ENCODE results near the gene KCNMB1.

KCNMB1 gene

DNA sequence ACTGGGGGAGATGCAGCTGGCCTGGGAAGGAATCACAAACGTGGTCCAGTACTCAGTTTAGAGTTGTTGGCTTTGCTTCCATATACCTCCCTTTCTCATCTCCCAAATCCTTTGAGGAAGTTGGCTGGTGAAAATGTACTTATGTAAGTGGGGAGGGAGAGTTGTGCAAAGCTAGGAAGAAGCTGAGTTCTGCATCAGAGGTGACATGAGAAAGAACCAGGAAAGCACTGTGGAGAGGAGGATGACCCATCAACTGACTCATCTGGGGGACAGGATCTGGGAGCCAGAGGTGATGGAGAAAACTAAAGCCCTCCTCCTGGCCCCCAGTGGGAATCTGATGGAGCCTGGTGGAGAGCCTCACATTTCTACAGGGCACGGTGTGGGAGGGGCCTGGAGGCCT is 16.2 kb downstream of the KCNMB1 start:
- no peak for DNase-seq

DNA sequence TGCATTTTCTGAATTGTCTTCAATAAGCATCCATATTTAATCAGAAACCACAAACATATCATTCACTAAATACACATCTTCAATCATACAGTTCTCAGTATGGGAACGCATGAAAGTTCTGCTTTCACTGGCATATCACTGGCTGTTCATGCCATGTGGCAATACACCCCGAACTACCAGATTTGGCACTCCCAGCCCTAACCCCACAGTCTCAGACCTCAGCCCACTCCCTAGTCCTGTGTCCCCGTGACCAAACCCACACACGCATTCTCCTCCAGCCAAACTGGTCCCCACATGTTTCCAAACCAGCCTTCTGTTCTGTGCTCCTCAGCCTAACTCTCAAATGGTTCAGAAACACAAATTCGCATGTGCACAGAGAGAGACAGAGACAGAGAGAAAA is 20.6 kb downstream of the KCNMB1 start:
- DNase-seq, result no peak

DNA sequence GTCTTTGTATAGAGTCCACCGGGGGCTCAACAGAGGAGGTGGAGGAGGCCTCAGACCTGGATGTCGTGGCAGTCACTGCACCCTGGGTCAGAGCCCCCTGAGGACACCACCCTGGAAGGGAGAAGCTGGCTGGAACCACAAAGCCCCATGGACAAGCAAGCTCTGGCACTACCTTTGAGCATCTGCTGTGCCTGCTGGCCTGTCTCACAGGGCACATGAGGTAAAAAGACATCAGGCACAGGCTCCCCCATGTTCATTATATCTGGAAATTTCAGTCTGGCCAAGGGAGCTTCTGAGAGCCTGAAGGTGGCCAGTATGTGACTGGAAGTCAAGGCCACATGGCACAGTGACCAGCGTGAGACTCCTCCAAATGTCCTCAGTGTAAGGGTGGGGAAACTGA is 22.9 kb downstream of the KCNMB1 start:
- no peak for DNase-seq

DNA sequence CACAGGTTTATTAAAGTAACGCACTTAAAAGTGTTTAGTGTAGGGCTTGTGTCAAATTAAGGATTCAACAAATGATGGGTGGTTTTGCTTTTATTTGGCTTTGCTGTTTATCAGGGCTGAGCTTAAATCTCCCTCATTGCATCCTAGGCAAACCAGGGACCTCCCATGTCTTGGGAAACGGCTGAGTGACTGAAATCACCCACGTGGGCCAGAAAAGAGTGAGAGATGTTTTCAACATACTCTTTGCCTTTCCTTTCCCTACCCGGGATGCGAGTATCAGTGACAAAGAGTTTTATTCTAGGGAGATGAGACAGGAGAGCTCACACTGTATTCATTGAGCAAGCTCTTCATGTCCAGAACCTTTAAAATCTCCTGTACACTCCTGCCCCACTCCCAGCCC is 23.3 kb downstream of the KCNMB1 start:
- DNase-seq, result no peak

DNA sequence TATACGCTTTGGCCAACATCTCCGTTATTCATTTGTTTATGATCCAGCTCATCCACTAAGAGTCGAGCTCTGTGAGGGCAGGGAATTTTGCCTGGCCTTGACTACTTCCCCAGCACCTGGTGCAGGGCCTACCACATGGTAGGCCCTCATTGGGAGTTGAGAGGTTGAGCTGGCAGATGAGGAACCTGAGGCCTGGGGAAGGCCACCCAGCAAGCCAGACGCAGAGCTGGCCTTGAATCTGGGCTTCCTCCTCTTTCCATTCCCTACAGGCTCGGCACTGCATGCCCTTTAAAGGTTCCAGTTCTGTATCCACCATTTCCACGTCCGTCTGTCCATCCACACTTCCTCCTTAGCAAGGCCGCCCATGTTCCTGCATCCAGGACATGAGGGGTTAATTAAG is 24.2 kb downstream of the KCNMB1 start:
- no peak for DNase-seq

DNA sequence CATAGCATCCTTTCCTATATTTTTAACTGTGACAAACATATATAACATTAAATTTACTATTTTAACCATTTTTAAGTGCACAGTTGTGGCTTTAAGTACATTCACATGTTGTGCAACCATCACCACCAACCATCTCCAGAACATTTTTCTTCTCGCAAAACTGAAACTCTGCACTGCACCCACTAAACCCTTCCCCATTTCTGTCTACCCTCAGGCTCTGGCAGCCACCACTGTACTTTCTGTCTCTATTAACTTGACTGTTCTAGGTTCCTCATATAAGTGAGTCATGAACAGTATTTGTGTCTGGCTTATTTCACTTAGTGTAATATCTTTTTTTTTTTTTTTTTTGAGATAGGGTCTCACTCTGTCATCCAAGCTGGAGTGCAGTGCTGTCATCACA is 25.5 kb downstream of the KCNMB1 start:
- DNase-seq, result no peak

DNA sequence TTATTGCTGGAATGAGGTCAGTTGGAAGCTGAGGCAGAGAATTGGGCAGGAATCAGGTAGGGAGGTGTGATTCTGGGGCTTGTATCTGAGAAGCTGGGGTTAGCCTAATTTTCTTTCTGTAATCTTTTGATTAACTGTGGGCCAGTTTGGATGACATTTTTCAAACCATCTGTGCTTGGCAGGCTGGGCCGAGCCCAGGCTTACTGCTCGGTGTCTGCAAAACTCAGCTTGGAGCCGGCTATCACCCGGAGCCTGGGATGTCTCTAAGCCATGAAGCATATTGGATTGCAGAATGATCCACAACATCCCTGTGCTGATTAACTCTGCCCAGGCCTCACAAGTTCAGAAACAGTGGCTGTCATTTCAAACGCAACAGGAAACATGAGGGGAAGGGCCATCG is 26.5 kb downstream of the KCNMB1 start:
- no peak for DNase-seq

DNA sequence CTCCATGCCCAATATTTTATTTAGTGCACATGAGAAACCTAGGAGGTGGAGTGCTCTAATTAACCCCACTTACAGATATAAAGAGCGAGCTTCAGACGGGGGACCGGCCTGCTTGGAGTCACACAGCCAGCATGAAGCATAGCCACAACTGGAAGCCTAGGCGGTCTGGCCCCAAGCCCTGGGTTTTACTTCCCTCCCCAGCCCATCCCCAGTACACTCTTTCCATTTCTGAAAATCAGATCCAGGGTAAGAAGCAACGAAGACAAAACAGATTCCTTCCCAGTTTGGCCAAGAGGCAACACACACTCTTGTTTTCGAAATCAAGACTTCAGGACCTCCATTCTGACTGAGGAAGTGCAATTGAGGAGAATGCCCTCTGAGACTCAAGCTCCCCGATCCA is 27.1 kb downstream of the KCNMB1 start:
- no peak for DNase-seq

DNA sequence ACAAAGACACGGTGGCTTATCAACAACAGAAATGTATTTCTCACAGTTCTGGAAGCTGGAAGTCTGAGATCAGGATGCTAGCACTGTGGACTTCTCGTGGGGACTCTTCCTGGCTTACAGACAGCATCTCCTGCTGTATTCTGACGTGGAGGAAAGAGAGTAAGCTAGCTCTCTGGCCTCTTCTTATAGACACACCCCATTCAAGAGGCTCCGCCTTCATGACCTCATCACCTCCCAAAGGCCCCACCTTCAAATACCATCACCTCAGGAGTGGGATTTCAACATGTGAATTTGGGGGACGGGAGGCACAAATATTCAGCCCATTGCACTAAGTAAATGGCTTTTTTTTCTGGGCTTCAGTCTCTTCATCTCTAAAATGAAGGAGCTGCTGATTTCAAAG is 27.6 kb downstream of the KCNMB1 start:
- no peak for DNase-seq

DNA sequence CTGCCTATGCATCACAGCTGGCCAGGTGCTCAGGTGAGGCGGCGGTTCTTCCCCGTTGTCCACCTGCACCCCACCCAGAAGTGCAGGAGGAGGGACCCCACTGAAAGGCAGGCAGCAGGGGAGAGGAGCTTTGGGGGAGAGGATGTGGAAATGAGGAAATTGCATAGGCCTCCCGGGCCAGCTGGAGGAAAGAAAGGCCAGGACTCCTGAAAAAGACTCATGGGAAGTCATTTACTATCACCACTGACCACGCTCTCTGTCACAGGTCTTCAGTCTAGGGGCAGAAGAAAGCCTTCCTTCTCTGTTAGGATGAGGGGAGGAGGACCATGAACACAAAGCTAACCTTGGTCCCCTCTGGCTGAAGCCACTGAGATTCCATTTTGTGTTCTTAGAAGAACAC is 28.1 kb downstream of the KCNMB1 start:
- no peak for DNase-seq

DNA sequence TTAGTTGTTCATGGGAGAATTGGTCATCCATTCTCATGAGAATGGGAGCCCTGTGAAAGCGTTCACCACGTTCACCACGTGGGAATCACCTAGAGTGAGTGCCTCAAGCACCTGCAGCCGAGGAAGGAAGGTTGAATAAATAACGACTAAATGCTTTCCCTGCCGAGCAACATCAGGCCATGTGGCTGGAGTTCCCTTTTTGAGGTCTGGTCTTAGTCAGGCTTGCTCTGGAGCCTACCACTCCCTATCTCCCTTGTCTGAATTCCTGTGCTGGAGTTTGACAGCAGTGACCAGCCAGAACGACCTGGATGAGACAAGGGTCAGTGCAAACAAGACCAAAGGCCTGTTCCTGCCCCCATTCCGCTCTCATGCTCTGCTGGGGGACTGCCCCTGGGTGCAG is 28.5 kb downstream of the KCNMB1 start:
- DNase-seq, result no peak

DNA sequence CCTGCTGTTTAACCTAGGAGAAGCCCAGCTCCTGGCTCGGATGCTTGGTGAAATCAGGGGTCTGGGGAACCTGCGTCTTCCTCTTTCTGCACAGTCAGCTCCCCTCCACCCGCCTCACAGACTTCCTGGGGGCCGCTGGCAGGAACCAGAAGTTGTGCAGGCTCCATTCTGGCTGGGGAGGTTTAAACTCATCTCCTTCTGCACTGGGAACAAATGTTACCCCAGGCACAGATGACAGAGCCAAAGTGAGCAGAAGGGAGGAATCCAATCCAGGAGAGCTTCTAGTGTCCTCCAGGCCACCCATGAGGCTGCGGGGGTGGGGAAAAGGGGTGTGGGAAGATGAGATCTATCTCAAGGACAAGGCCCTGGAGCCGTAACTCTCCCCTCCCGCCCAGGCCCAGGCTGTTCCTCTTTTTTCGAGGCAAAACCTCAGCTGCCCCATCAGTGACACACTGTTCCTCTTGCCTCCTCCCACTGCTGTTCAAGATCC is 31.2 kb downstream of the KCNMB1 start:
- DNase-seq, result no peak

DNA sequence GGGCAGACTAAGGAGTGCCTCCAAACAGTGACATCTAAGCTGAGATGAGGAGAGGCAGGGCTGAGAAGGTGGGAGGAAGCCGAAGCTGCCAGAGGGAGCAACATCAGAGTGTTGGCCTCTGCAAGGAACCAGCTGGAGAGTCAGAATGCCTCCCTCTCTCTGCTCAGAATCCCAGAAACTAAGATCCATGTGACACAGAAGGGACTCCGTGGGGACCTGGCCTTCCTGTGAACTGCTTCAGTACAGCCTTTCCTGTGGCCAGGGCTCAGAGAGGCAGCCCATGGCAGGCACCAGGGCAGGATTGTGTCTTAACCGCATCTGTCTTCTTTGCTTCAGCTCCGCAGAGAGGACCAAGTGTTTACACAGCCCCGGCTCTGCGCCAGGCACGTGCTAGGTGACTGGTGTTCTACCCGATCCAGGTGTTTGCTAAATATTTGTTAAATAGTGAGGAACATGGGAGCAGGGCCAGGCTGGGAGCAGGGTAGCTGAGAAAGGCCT is 33.5 kb downstream of the KCNMB1 start:
- DNase-seq, result no peak

DNA sequence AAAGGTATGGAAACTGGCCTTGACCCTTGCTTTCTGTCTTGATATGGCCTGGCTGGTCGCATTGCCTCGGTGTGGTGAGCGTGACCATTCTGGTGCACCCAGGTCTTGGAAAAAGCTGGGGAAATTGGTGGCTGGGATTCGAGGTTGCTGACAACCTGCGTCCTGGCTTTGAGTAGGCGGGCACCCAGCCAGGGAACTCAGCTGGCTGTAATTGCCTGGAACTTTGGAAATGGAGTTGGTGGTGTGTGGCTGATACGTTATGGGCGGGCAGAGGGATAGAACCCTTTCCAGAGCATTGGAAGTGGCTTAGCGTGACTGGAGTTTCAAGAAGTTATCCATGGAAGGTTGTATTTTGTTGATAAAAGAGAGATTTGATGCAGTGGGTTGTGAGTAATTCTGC is 35.2 kb downstream of the KCNMB1 start:
- DNase-seq, result no peak

DNA sequence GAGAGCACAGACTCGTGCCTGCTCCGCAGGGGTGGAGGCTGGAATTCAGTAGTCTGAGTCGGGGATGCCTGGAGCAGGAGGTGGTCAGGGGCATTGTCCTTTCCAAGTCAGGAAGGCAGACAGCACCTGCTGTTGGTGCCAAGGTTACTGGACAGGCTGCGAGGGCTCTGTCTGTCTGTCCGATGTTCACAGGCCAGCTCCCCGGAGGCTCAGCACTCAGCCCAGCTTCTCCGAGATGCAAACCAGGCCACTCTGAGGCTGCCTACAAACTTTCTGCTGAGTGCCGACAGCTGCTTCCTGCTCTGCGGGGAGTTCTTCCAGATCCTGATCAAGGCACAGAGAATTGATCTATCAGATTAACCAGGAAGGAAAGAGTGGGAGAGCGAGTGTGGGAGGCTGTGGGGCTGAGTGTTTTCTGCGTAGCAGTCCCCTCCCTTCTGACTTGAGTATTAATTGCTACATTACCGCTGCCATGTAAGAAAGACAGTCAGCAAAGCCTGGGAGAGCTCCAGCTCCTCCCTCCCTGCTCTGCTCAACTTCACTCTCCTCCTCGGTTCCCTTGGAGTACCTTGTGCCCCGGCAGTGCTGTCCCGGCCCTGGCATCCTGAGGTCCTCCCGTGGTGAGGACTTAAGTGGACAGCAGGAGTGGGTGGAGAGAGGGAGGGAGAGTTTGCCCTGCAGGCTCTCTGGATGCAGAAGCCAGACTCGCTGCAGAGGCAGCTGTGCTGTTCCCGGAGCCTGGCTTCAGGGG is 36.0 kb downstream of the KCNMB1 start:
- DNase-seq, result no peak

DNA sequence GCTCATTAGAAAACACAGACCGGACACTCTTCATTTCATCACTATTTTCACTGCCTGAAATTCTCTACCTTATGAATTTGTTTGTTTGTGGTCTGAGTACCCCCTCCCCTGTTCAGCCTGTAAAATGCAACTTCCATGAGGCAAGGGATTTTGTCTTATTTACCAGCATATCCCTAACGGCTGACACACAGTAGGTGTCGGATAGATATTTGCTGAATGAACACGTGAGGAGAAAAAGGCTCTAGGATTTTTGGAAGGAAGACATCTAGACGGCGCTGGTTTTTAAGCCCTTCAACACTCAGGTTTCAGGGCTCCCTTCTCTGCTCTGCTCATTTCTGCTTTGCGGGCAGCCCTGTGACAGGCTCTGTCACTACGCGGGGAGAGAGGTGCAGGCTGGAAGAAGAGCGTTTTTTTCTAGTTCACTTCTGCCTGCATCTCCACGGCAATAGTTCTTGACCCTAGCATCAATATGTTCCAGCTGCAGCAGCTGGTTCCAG is 41.0 kb downstream of the KCNMB1 start:
- no peak for DNase-seq

DNA sequence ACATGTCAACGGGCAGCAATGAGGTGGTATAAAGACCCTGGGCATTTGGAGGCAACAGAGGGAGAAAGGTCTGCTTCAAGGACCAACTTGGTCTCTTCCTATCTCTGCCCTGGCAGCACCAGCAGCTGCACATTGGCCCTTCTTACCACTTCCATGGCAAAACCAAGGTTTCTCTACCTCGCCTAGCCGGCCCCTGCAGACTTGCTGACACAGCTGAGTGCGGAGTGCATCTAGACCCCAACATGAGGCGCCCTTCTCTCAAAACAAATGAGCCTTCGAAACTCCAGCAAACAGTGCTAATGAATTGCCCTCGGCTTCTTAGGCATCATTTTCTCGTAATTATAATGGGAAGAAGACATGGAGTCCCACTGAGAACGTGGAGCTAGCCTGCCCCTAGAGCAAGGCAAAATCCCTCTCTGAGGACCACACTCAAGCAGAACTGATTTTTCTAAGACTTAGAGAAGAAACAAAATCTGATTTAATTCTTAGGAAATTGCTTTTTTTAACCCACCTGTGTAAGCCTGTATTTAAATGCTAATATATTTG is 42.1 kb downstream of the KCNMB1 start:
- no peak for DNase-seq

DNA sequence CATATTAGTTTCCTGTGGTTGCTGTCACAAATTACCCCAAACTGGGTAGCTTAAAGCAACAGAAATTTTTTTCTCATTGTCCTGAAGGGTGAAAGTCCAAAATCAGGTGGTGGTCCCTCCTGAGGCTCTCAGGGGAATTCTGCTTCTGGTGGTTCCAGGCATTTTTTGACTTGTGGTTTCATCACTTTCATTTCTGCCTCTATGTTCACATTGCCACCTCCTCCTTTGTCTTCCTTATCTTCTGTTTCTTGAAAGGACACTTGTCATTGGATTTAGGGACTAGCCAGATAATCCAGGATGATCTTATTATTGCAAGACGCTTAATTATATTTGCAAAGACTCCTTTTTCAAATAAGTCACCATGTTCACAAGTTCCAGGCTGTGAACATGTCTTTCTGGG is 43.2 kb downstream of the KCNMB1 start:
- no peak for DNase-seq

DNA sequence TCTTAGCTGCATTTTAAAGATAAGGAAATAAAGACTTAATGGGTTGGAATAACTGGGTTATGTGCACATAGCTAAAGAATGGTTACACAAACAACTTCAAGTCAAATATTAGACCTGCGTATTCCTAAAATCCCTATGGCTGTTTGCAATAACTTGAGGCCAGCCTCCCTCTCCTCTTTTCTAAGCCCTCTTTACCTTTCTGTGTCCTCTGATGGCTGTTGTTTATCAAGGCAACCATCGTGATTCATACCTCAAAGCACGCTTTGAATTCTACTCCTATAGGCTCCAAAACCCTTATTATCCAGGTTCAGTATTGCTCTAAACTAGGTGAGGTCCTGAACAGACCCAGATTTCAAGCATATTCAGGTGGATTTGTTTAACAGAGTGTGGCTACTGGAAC is 46.0 kb downstream of the KCNMB1 start:
- no peak for DNase-seq

DNA sequence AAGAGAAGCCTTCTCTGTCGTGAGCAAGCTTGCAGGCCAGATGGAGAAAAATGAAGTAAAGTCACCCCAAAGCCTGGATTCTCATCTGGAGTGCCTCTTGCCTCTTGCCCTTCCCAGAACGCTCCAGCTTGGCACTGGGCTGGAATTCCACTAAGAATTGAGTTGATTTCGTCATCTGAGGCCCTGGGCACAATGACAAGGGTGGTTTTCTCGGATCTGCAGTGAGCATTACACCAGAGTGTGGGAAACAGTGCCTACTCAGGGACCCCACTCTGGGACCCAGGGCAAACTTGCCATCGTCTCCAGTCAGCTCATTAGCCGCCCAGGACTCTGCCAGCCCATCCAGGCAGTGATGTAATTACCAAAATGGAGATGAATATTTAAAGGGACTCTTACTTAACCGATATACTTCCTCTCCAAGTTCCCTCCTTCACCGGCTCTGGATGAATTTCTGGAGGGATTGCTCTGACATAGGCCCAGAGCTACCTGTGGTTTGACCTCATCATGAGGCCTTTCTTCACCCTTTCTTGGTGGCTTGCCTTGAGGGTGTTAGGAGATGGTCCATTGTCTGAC is 46.9 kb downstream of the KCNMB1 start:
- DNase-seq, result no peak

DNA sequence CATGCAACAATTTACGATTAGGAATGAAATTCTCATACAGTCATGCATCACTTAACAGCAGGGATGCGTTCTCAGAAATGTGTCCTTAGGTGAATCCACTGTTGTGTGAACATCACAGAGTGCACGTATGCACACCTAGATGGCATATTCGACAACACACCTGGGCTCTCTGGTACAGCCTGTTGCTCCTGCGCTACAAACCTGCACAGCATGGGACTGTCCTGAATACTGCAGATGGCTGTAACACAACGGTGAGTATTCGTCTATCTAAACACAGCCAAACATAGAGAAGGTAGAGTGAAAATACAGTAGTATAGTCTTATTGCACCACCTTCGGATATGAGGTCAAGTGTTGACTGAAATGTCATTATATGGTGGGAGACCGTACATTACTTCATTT is 47.6 kb downstream of the KCNMB1 start:
- DNase-seq, result no peak

DNA sequence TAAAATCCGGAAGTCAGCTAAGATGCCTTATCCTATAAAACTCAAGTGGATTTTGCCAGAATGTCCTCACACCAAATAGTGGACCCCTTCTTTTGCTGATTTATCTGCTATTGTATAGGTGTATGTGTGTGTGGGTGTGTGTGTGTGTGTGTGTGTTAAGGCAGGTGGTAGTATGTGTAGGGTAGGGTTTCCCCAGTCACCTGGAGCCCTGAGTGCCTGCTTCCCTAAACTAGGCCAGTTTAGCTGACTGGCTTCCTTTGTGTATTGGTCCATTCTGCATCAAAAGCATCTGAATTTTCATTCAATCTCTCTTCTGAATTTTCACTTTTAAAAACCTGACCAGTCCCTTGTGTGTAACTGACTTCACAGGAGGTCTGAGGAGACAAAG is 49.4 kb downstream of the KCNMB1 start:
- DNase-seq, result no peak

DNA sequence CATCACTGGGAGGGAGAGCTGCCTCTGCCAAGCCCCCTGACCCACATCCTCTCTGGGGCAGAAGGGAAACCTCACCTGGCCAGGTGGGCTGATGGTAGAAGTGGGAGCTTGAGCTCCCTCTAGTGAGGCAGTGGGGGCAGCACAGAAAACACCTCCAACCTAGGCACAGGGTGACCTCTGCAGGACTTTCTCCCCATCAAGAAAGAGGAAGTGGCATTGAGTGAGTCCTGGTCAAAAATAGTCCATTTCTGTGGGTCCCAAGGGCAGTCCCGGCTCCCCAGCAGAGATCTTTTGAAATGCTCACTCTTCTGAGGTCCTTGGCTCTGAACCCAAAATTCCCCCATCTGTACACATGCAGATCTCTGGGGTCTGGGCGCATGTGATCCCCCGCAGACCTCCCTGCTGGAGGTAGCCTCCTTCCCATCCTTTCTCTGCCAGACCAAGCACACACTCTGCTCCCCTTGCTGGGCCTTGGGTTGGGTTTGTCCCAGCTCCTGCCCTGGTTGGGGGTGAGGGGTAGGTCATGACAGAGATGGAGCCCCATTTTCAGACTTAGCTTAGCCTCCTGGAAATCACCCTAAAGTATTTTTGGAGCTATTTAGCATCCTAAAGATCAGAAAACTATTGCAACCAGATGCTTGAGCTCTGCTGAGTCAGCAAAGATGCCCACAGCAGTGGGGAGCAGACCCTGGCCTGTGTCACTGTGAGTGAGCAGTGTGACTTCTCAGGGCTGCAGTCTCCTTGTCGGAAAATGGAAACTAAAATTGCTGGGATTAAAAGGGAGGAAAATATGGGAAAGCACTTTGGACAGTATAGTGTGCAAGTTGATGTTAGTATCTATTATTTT is 50.0 kb downstream of the KCNMB1 start:
- DNase-seq, result no peak
